IMR-90 (cell line): ENCODE data around the gene TRIM37. TPM values are rescaled to one million over a fixed set of nuclear protein-coding genes. Genes with fewer than 3 reads are reported as not detected.
A peak's percentile ranks its signal among the peaks of the same experiment; 100 is the strongest.
"Not testable (repeated sequence)": the region's sequence is repeated elsewhere in the genome, so short reads cannot be mapped to it uniquely, and the experiment has no call there.

Source experiments
- ATAC-seq: fragments of 200-7000 bp; cut with Tn5 transposase; 2 replicates; pipeline ENCODE4 v1.9.1; 2020; ENCODE audit warnings: low read depth, mild to moderate bottlenecking, moderate library complexity
- BruUV-seq: library from RNA; stranded (reverse); fragments of 400-500 nt; replicated peaks from 2 replicates; lab custom pipeline; 2021; lab: Mats Ljungman, UMichigan
- CTCF ChIA-PET: fragments of 300-600 bp; formaldehyde crosslinking; extraction: SDS; loops from one replicate; lab custom pipeline; 2021; ENCODE audit warnings: antibody characterized with exemption; lab: Yijun Ruan, JAX
- POLR2A ChIA-PET: fragments of 300-600 bp; sonication (Branson Sonifier 250); formaldehyde crosslinking; loops from one replicate; lab custom pipeline; 2022; ENCODE audit warnings: antibody characterized with exemption; ENCODE audit not compliant: unreplicated experiment; lab: Charles Lee
- DNase-seq: peaks from one replicate; pipeline ENCODE4 v3.0.0; 2013
- H2AFZ ChIP-seq: replicated peaks from 2 replicates; pipeline ENCODE3; 2013; ENCODE audit warnings: low read length, mild to moderate bottlenecking; ENCODE audit not compliant: poor library complexity
- H2AK5ac ChIP-seq: 2 replicates; pipeline ENCODE4 v1.6.1; 2013; ENCODE audit warnings: low read depth, low read length, inconsistent platforms
- H2AK9ac ChIP-seq: replicated peaks from 2 replicates; pipeline ENCODE3; 2013; ENCODE audit warnings: mild to moderate bottlenecking, low read depth, low read length, moderate library complexity; ENCODE audit not compliant: poor library complexity
- H2BK120ac ChIP-seq: 2 replicates; pipeline ENCODE4 v1.6.1; 2013; ENCODE audit warnings: low read depth, low read length, inconsistent platforms
- H2BK15ac ChIP-seq: 3 replicates; pipeline ENCODE4 v1.6.1; 2013; ENCODE audit warnings: low read depth, low read length, inconsistent platforms
- H2BK20ac ChIP-seq: 2 replicates; pipeline ENCODE4 v1.6.1; 2013; ENCODE audit warnings: low read depth, mild to moderate bottlenecking, inconsistent platforms, low read length, moderate library complexity
- H2BK5ac ChIP-seq: 2 replicates; pipeline ENCODE4 v1.6.1; 2013; ENCODE audit warnings: mild to moderate bottlenecking, low read depth, low read length, inconsistent platforms; ENCODE audit not compliant: poor library complexity, severe bottlenecking
- H3K14ac ChIP-seq: replicated peaks from 2 replicates; pipeline ENCODE4 v1.6.1; 2013; ENCODE audit warnings: low read depth, low read length, inconsistent platforms
- H3K18ac ChIP-seq: 2 replicates; pipeline ENCODE4 v1.6.1; 2013; ENCODE audit warnings: low read depth, low read length, control low read depth
- H3K23ac ChIP-seq: 2 replicates; pipeline ENCODE4 v1.6.1; 2013; ENCODE audit warnings: low read depth, low read length, inconsistent platforms
- H3K27ac ChIP-seq: 2 replicates; pipeline ENCODE4 v1.5.1; 2013; ENCODE audit warnings: mild to moderate bottlenecking, control low read depth, low read length; ENCODE audit not compliant: insufficient read depth
- H3K27me3 ChIP-seq: 2 replicates; pipeline ENCODE4 v1.6.1; 2013; ENCODE audit warnings: low read length; ENCODE audit not compliant: control insufficient read depth, insufficient read depth
- H3K36me3 ChIP-seq: 2 replicates; pipeline ENCODE4 v1.6.1; 2013; ENCODE audit warnings: low read length, mixed read lengths; ENCODE audit not compliant: control insufficient read depth, insufficient read depth
- H3K4ac ChIP-seq: 2 replicates; pipeline ENCODE4 v1.6.1; 2013; ENCODE audit warnings: low read depth, low read length, inconsistent platforms
- H3K4me1 ChIP-seq: 2 replicates; pipeline ENCODE4 v1.6.1; 2013; ENCODE audit warnings: low read length, mixed read lengths; ENCODE audit not compliant: control insufficient read depth, insufficient read depth
- H3K4me2 ChIP-seq: 2 replicates; pipeline ENCODE4 v1.6.1; 2013; ENCODE audit warnings: low read depth, mild to moderate bottlenecking, control low read depth, low read length, moderate library complexity
- H3K4me3 ChIP-seq: 2 replicates; pipeline ENCODE4 v1.5.1; 2013; ENCODE audit warnings: low read depth, mild to moderate bottlenecking, control low read depth, low read length, moderate library complexity; ENCODE audit not compliant: insufficient read depth
- H3K56ac ChIP-seq: 2 replicates; pipeline ENCODE4 v1.6.1; 2013; ENCODE audit warnings: low read length, inconsistent platforms; ENCODE audit not compliant: insufficient read depth; ENCODE audit errors: extremely low read depth
- H3K79me1 ChIP-seq, 2 experiments: 2 replicates each; pipeline ENCODE4 v1.6.1; 2013; ENCODE audit warnings: low read length in 2 of 2, inconsistent platforms in 1 of 2, low read depth in 1 of 2
- H3K9ac ChIP-seq: 2 replicates; pipeline ENCODE4 v1.6.1; 2013; ENCODE audit warnings: low read depth, low read length, control low read depth
- H3K9me1 ChIP-seq: 2 replicates; pipeline ENCODE4 v1.6.1; 2013; ENCODE audit warnings: low read length, inconsistent platforms; ENCODE audit not compliant: insufficient read depth
- H3K9me3 ChIP-seq: 2 replicates; pipeline ENCODE4 v1.6.1; 2013; ENCODE audit warnings: low read length; ENCODE audit not compliant: control insufficient read depth, insufficient read depth
- H4K20me1 ChIP-seq: 2 replicates; pipeline ENCODE4 v1.6.1; 2013; ENCODE audit warnings: low read length, inconsistent platforms; ENCODE audit not compliant: insufficient read depth
- H4K5ac ChIP-seq: 2 replicates; pipeline ENCODE4 v1.6.1; 2013; ENCODE audit warnings: mild to moderate bottlenecking, low read depth, low read length, control low read depth
- H4K8ac ChIP-seq, 2 experiments: 2 replicates each; pipeline ENCODE4 v1.6.1; 2013; ENCODE audit warnings: low read depth in 2 of 2, low read length in 2 of 2, control low read depth in 1 of 2, inconsistent platforms in 1 of 2
- H4K91ac ChIP-seq: 2 replicates; pipeline ENCODE4 v1.6.1; 2013; ENCODE audit warnings: low read depth, low read length, inconsistent platforms; ENCODE audit not compliant: insufficient read depth
- CEBPB ChIP-seq: IDR thresholded peaks from 2 replicates; pipeline ENCODE4 v1.6.1; 2012; ENCODE audit warnings: low read depth, low read length, improper control_type of control experiment
- ELK1 ChIP-seq: fragments of 150-350 bp; IDR thresholded peaks from 2 replicates; pipeline ENCODE4 v1.6.1; 2016; ENCODE audit warnings: low read depth, mild to moderate bottlenecking, low read length, moderate library complexity, borderline replicate concordance
- WGBS, 2 experiments: methylation state at CpG; one replicate each; pipeline versions ENCODE4 v1.1.5 to v1.1.7; 2013; ENCODE audit warnings: missing lambda C conversion rate in 2 of 2; ENCODE audit not compliant: insufficient read length in 1 of 2; ENCODE audit errors: extremely low coverage in 2 of 2; 5-methylcytosine and 5-hydroxymethylcytosine counted together
- dilution Hi-C: fragments of 300-500 bp; cut with HindIII; formaldehyde crosslinking; loops from one replicate; pipeline ENCODE4 v1.14.3; 2018; ENCODE audit warnings: low sequenced_read_pairs; ENCODE audit not compliant: unreplicated experiment
- in situ Hi-C: fragments of 300-500 bp; cut with MboI; formaldehyde crosslinking; loops from 3 replicates; pipeline ENCODE4 v1.14.3; 2019; ENCODE audit warnings: low sequenced_read_pairs, inconsistent platforms, mixed read lengths
- intact Hi-C: fragments of 100-400 bp; cut with micrococcal nuclease; formaldehyde crosslinking; loops from 2 replicates; pipeline ENCODE4 v1.10.0; 2022
- polyA plus RNA-seq, 3 experiments: library from polyadenylated mRNA; depleted of rRNA; stranded (reverse); fragments of >200 nt; gene quantifications; 2 replicates each; pipeline ENCODE4 v1.2.3, GENCODE V29; 2012; ENCODE audit warnings: low replicate concordance in 1 of 3
- total RNA-seq: library from RNA; depleted of rRNA; stranded (reverse); fragments of >200 nt; gene quantifications from 2 replicates; pipeline ENCODE4 v1.2.3, GENCODE V29; 2012

The TRIM37 gene
- total and polyA plus RNA-seq, 2 of the 4 experiments (the other 2 are of a cell fraction): 12.1 to 24.9 TPM

GRCh38 chr17:58956997-58957724 is 149.5 kb downstream of the TRIM37 start:
- Histone ChIP-seq H3K9ac (no peak overlapping the region), H3K56ac (no peak overlapping the region)

GRCh38 chr17:58954358-58954757 is 152.3 kb downstream of the TRIM37 start:
- H3K56ac ChIP-seq, dilution Hi-C loops, H2AFZ ChIP-seq, intact Hi-C loops, H2BK5ac ChIP-seq, in situ Hi-C loops, H2AK9ac ChIP-seq, H3K4me3 ChIP-seq, H4K8ac ChIP-seq, H3K79me1 ChIP-seq, H2AK5ac ChIP-seq, H3K27ac ChIP-seq, H3K27me3 ChIP-seq, H3K23ac ChIP-seq, H2BK120ac ChIP-seq, H3K4me2 ChIP-seq, BruUV-seq, H4K20me1 ChIP-seq, POLR2A ChIA-PET, H3K36me3 ChIP-seq, H3K14ac ChIP-seq, H3K9me1 ChIP-seq, H2BK20ac ChIP-seq, H3K4ac ChIP-seq, H3K18ac ChIP-seq, ATAC-seq, H3K9ac ChIP-seq, CTCF ChIA-PET, H3K4me1 ChIP-seq, H4K5ac ChIP-seq, H4K91ac ChIP-seq, DNase-seq, H2BK15ac ChIP-seq: not testable (repeated sequence)
- no CpG with 5 or more reads among the region's 2 CpGs for WGBS, 2 experiments
- peaks cover 12% of the 10 kb centered on the region for H3K9me3 ChIP-seq

More at GRCh38 chr17:58956997-58957724, 149.5 kb downstream of the TRIM37 start:
- Histone ChIP-seq H3K9me1 (no peaks in the 10 kb centered on the region), H3K36me3 (no peaks in the 10 kb centered on the region), H3K4me2 (peak overlapping the region; percentile 37; the same call in 1 of the 2 replicates), H4K5ac (no peak overlapping the region), H2AK5ac (no peak overlapping the region), H3K79me1 (no peaks in the 10 kb centered on the region), H2BK120ac (no peak overlapping the region), H2BK20ac (no peak overlapping the region), H3K27ac (no peak overlapping the region), H2BK5ac (no peak overlapping the region), H3K9me3 (no peaks in the 10 kb centered on the region), H3K14ac (no peak overlapping the region), H4K20me1 (no peaks in the 10 kb centered on the region), H2AFZ (no peak overlapping the region), H3K4me1 (no peaks in the 10 kb centered on the region), H2BK15ac (no peak overlapping the region), H4K91ac (no peak overlapping the region), H3K4me3 (no peak overlapping the region), H3K27me3 (no peaks in the 10 kb centered on the region), H3K4ac (no peak overlapping the region), H4K8ac (no peak overlapping the region), H2AK9ac (no peak overlapping the region), H3K23ac (no peak overlapping the region), H3K18ac (no peak overlapping the region)
- CTCF ChIA-PET: no interaction called here
- no CpG with 5 or more reads among the region's 2 CpGs for WGBS, 2 experiments
- intact Hi-C loops (loop anchor here (2.0 kb wide), 1 partner anchor 48 kb away; no protein-coding TSS in a partner anchor), in situ Hi-C loops (no loop called here), dilution Hi-C loops (no loop called here)
- DNase-seq: peak; percentile 67
- POLR2A ChIA-PET: no interaction called here
- TF ChIP-seq CEBPB (peak; percentile 27; the same call in 1 of the 2 replicates), ELK1 (no peak)
- no TSS peak for BruUV-seq
- ATAC-seq: peak; percentile 69
